Measurements from ENCODE around the gene DCLRE1B.

The DCLRE1B gene

GRCh38 chr1:113879739-113880038 lies 25.4 kb upstream of the DCLRE1B start:
- Histone ChIP-seq H3K27me3 (ENCODE audit: insufficient read depth, low read length) (no peaks in the 10 kb centered on the region), H3K9me3 (ENCODE audit: insufficient read depth, low read depth, low read length) (no peaks in the 10 kb centered on the region), H3K27ac (ENCODE audit: low read depth, low read length) (no peak overlapping the region), H2BK5ac (ENCODE audit: low read depth, low read length, poor library complexity) (no peak overlapping the region), H4K91ac (ENCODE audit: low read depth, low read length) (no peak overlapping the region), H3K14ac (ENCODE audit: low read length) (no peak overlapping the region), H2BK12ac (ENCODE audit: low read length) (no peak overlapping the region), H2BK120ac (ENCODE audit: insufficient read depth, low read length, poor library complexity) (no peak overlapping the region), H3K4me3 (ENCODE audit: low read depth, low read length) (no peak overlapping the region), H2AK5ac (ENCODE audit: low read length) (no peak overlapping the region), H3K4me1 (ENCODE audit: control insufficient read depth in 1 of 2, insufficient read depth in 2 of 2, low read length in 2 of 2) (no peaks in the 10 kb centered on the region), H2AFZ (ENCODE audit: insufficient read depth, low read length, poor library complexity) (no peak overlapping the region), H3K23ac (ENCODE audit: low read length) (no peak overlapping the region), H3K36me3 (ENCODE audit: control insufficient read depth in 1 of 2, insufficient read depth in 2 of 2, low read length in 2 of 2) (no peaks in the 10 kb centered on the region), H4K12ac (ENCODE audit: low read depth, low read length) (no peak overlapping the region), H3K4me2 (ENCODE audit: low read length) (no peak overlapping the region), H3K9ac (ENCODE audit: low read length) (no peak overlapping the region), H3K79me1 (ENCODE audit: low read length) (no peaks in the 10 kb centered on the region), H3K79me2 (ENCODE audit: control insufficient read depth, insufficient read depth, low read length, poor library complexity) (no peaks in the 10 kb centered on the region), H3K4ac (ENCODE audit: low read depth, low read length) (no peak overlapping the region), H3K18ac (ENCODE audit: low read length) (no peak overlapping the region), H4K8ac (ENCODE audit: low read depth, low read length) (no peak overlapping the region)
- no peak for DNase-seq
- WGBS (ENCODE audit: extremely low coverage, insufficient coverage, insufficient read length), result no CpG with 5 or more reads among the region's 4 CpGs

- H3K9me3 ChIP-seq (ENCODE audit: insufficient read depth, low read depth, low read length), result no peaks in the 10 kb centered on the region
- no peak overlapping the region for H3K4ac ChIP-seq (ENCODE audit: low read depth, low read length)
- no peak overlapping the region for H3K14ac ChIP-seq (ENCODE audit: low read length)
- H3K4me2 ChIP-seq (ENCODE audit: low read length), result no peak overlapping the region
- H3K23ac ChIP-seq (ENCODE audit: low read length), result no peak overlapping the region
- no peaks in the 10 kb centered on the region for H3K4me1 ChIP-seq (ENCODE audit: control insufficient read depth in 1 of 2, insufficient read depth in 2 of 2, low read length in 2 of 2)
- H4K91ac ChIP-seq (ENCODE audit: low read depth, low read length), result no peak overlapping the region
- DNase-seq, result no peak
- no peak overlapping the region for H3K27ac ChIP-seq (ENCODE audit: low read depth, low read length)
- H2AK5ac ChIP-seq (ENCODE audit: low read length), result no peak overlapping the region
- H4K8ac ChIP-seq (ENCODE audit: low read depth, low read length), result no peak overlapping the region
- H3K79me1 ChIP-seq (ENCODE audit: low read length), result no peaks in the 10 kb centered on the region
- no peaks in the 10 kb centered on the region for H3K79me2 ChIP-seq (ENCODE audit: control insufficient read depth, insufficient read depth, low read length, poor library complexity)
- H2BK5ac ChIP-seq (ENCODE audit: low read depth, low read length, poor library complexity), result no peak overlapping the region
- no peak overlapping the region for H3K4me3 ChIP-seq (ENCODE audit: low read depth, low read length)
- no CpG with 5 or more reads among the region's 2 CpGs for WGBS (ENCODE audit: extremely low coverage, insufficient coverage, insufficient read length)
- no peak overlapping the region for H2BK120ac ChIP-seq (ENCODE audit: insufficient read depth, low read length, poor library complexity)
- no peak overlapping the region for H4K12ac ChIP-seq (ENCODE audit: low read depth, low read length)
- H2BK12ac ChIP-seq (ENCODE audit: low read length), result no peak overlapping the region
- no peaks in the 10 kb centered on the region for H3K36me3 ChIP-seq (ENCODE audit: control insufficient read depth in 1 of 2, insufficient read depth in 2 of 2, low read length in 2 of 2)
- H3K9ac ChIP-seq (ENCODE audit: low read length), result no peak overlapping the region
- no peak overlapping the region for H3K18ac ChIP-seq (ENCODE audit: low read length)
- H2AFZ ChIP-seq (ENCODE audit: insufficient read depth, low read length, poor library complexity), result no peak overlapping the region
- H3K27me3 ChIP-seq (ENCODE audit: insufficient read depth, low read length), result no peaks in the 10 kb centered on the region
Observed at GRCh38 chr1:113881661-113882060, 23.5 kb upstream of the DCLRE1B start.

DNA sequence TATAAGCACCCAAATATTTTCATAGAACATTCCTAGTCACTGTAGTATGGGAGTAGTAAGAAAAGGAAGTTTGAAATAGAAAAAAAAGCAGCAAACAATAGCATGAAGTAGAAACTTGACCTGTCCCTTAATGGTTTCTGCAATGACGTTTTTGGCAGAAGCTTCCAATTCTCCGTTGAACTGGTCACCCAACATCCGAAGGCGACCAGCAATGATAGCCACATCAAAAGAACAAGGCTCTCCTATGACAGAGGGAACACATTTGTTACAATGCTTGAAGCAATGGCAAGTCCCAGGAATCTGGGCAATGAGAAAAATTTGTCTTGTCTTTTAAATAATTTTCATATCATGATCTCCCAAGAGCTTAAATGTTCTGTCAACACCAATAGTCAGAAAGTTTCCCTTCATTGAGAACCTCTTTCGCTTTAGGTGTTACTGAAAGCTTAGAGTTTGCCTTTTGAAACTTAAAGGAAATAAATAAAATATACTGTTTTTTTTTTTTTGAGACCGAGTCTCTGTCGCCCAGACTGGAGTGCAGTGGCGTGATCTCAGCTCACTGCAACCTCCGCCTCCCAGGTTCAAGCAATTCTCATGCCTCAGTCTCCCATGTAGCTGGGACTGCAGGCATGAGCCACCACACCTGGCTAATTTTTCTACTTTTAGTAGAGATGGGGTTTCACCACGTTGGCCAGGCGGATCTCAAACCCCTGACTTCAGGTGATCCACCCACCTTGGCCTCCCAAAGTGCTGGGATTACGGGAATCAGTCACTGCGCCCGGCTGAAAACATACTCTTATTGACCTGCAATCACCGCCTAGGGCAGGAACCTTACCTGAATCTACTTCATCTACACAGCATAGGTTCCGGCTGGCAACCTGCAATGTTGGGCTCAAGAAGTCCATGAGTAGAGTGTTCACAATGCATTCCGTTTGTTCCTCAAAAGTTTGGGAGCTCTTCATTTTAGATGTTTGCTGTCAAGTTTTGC lies 18.4 kb upstream of the DCLRE1B start:
- Histone ChIP-seq H4K12ac (ENCODE audit: low read depth, low read length) (no peak overlapping the region), H3K36me3 (ENCODE audit: control insufficient read depth in 1 of 2, insufficient read depth in 2 of 2, low read length in 2 of 2) (no peaks in the 10 kb centered on the region), H3K4me1 (ENCODE audit: control insufficient read depth in 1 of 2, insufficient read depth in 2 of 2, low read length in 2 of 2) (no peaks in the 10 kb centered on the region), H3K4me2 (ENCODE audit: low read length) (no peak overlapping the region), H2AFZ (ENCODE audit: insufficient read depth, low read length, poor library complexity) (no peak overlapping the region), H3K27me3 (ENCODE audit: insufficient read depth, low read length) (no peaks in the 10 kb centered on the region), H3K9me3 (ENCODE audit: insufficient read depth, low read depth, low read length) (no peaks in the 10 kb centered on the region), H2BK5ac (ENCODE audit: low read depth, low read length, poor library complexity) (no peak overlapping the region), H3K9ac (ENCODE audit: low read length) (no peak overlapping the region), H2AK5ac (ENCODE audit: low read length) (no peak overlapping the region), H4K8ac (ENCODE audit: low read depth, low read length) (no peak overlapping the region), H2BK12ac (ENCODE audit: low read length) (no peak overlapping the region), H3K4ac (ENCODE audit: low read depth, low read length) (no peak overlapping the region), H4K91ac (ENCODE audit: low read depth, low read length) (no peak overlapping the region), H3K23ac (ENCODE audit: low read length) (no peak overlapping the region), H3K79me2 (ENCODE audit: control insufficient read depth, insufficient read depth, low read length, poor library complexity) (no peaks in the 10 kb centered on the region), H3K18ac (ENCODE audit: low read length) (no peak overlapping the region), H3K79me1 (ENCODE audit: low read length) (no peaks in the 10 kb centered on the region), H2BK120ac (ENCODE audit: insufficient read depth, low read length, poor library complexity) (no peak overlapping the region), H3K27ac (ENCODE audit: low read depth, low read length) (no peak overlapping the region), H3K14ac (ENCODE audit: low read length) (no peak overlapping the region), H3K4me3 (ENCODE audit: low read depth, low read length) (no peak overlapping the region)
- no CpG with 5 or more reads among the region's 17 CpGs for WGBS (ENCODE audit: extremely low coverage, insufficient coverage, insufficient read length)
- no peak for DNase-seq

GRCh38 chr1:113887402-113888175 lies 17.5 kb upstream of the DCLRE1B start, which contains the start of gene BCL2L15:
Gene BCL2L15 (minus strand): TSS chr1:113887581. CDS start chr1:113887375, 206 bp downstream.
- H3K4me2 ChIP-seq (ENCODE audit: low read length), result no peak within 1 kb of the TSS
- H2AFZ ChIP-seq (ENCODE audit: insufficient read depth, low read length, poor library complexity), result no peak within 1 kb of the TSS
- H3K9me3 ChIP-seq (ENCODE audit: insufficient read depth, low read depth, low read length), result no peaks in the 10 kb centered on the region
- no peak within 1 kb of the TSS for H3K27ac ChIP-seq (ENCODE audit: low read depth, low read length)
- no peak within 1 kb of the TSS for H4K8ac ChIP-seq (ENCODE audit: low read depth, low read length)
- no CpG with 5 or more reads among the region's 6 CpGs for WGBS (ENCODE audit: extremely low coverage, insufficient coverage, insufficient read length)
- H3K23ac ChIP-seq (ENCODE audit: low read length), result no peak within 1 kb of the TSS
- H2BK12ac ChIP-seq (ENCODE audit: low read length), result no peak within 1 kb of the TSS
- H3K9ac ChIP-seq (ENCODE audit: low read length), result no peak within 1 kb of the TSS
- no peaks in the 10 kb centered on the region for H3K79me2 ChIP-seq (ENCODE audit: control insufficient read depth, insufficient read depth, low read length, poor library complexity)
- no peak within 1 kb of the TSS for H4K91ac ChIP-seq (ENCODE audit: low read depth, low read length)
- H2AK5ac ChIP-seq (ENCODE audit: low read length), result no peak within 1 kb of the TSS
- H2BK5ac ChIP-seq (ENCODE audit: low read depth, low read length, poor library complexity), result no peak within 1 kb of the TSS
- H3K4ac ChIP-seq (ENCODE audit: low read depth, low read length), result no peak within 1 kb of the TSS
- H4K12ac ChIP-seq (ENCODE audit: low read depth, low read length), result no peak within 1 kb of the TSS
- no peaks in the 10 kb centered on the region for H3K27me3 ChIP-seq (ENCODE audit: insufficient read depth, low read length)
- no peak for DNase-seq
- no peak within 1 kb of the TSS for H3K18ac ChIP-seq (ENCODE audit: low read length)
- H3K4me1 ChIP-seq (ENCODE audit: control insufficient read depth in 1 of 2, insufficient read depth in 2 of 2, low read length in 2 of 2), result no peaks in the 10 kb centered on the region
- H3K4me3 ChIP-seq (ENCODE audit: low read depth, low read length), result no peak within 1 kb of the TSS
- H3K36me3 ChIP-seq (ENCODE audit: control insufficient read depth in 1 of 2, insufficient read depth in 2 of 2, low read length in 2 of 2), result no peaks in the 10 kb centered on the region
- H3K14ac ChIP-seq (ENCODE audit: low read length), result no peak within 1 kb of the TSS
- H3K79me1 ChIP-seq (ENCODE audit: low read length), result no peaks in the 10 kb centered on the region
- no peak within 1 kb of the TSS for H2BK120ac ChIP-seq (ENCODE audit: insufficient read depth, low read length, poor library complexity)

All from trophoblast cell (in vitro differentiated cells and primary cell).